Activated T-helper 1 cell treated with Interleukin-2 at 50 U/mL for 16 hours (primary cell): Measurements from ENCODE around the gene S100A7.
"Not testable (repeated sequence)": the region's sequence is repeated elsewhere in the genome, so short reads cannot be mapped to it uniquely, and the experiment has no call there.

Experiments used
- DNase-seq: peaks from one replicate; pipeline ENCODE4 v3.0.0-alpha.2; 2020; ENCODE audit warnings: low read depth

The S100A7 gene

DNA sequence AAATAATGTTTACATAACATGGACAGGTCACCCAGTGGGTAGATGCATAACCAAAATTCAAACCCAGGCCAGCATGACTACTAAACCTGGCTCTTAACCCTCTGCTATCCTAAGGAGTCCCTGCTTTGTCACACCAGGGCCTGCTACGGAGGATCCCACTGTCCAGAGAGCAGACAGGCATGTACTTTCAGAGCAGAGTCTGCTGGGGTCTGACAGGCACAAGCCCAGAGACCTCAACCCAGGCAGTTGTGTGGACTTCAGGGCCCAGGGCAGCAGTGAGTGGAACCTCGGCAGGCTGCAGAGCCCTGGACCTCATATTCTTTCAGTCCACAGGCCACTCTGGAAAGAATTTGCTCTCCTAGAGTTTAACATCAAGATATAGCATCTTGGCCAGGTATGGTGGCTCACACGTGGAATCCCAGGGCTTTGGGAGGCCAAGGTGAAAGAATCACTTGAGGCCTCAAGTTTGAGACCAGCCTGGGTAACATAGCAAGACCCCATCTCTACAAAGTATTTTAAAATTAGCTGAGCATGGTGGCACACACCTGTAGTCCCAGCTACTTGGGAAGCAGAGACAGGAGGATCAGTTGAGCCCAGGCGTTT lies 16.1 kb upstream of the S100A7 start:
- no peak for DNase-seq

DNA sequence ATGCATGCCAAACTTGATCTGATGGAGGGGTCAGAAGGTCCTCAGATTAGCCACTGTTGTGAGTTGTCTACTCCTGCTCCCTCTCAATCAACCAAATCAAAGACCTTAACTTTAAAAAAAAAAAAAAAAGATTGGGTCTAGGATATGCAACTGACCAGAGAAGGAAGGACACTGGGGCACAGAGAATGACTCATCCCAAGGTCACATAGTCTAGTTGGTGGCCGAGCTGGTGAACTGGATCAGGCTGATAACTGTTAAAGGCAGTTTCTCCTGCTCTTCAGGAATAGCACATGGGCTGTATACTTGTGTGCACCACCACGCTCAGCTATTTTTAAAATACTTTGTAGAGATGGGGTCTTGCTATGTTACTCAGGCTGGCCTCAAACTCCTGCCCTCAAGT lies 14.8 kb upstream of the S100A7 start:
- no peak for DNase-seq

DNA sequence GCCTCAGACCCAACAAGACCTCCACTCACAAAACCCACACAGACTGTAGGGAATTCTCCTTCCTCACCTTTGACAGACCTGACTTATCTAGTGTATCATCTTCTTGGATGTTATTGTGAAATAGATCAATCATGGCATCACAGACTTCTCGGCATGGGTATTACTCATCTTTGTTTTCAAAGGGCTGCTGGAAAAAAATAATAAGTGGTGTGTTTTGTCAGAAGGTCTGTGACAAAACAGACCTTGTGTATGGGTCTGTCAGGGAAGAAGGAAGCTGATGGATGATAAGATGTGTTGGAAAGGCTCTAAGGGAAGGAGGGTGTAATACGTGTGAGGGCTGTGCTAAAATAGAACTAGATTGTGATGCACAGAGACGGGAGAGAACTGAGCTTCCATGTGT lies 13.9 kb upstream of the S100A7 start:
- no peak for DNase-seq

DNA sequence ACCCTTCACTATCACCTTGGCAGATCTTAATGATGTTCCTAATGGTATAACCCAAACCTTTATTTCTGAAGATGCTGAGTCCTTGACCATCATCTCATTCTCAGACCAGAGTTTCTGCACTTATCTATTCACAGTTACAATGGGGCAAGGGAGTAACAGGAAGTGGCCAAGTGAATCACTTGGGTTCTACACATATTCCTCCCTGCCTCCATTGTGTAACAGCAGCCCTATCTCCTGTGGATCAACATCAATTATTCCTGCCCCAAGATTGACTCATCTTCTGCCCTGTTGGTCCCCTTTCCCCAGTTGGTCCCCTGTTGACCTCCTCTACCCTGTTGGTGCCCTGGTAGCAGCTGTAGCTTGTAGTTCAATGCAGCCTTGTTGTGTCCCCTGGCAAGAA lies 10.3 kb upstream of the S100A7 start:
- DNase-seq: no peak

DNA sequence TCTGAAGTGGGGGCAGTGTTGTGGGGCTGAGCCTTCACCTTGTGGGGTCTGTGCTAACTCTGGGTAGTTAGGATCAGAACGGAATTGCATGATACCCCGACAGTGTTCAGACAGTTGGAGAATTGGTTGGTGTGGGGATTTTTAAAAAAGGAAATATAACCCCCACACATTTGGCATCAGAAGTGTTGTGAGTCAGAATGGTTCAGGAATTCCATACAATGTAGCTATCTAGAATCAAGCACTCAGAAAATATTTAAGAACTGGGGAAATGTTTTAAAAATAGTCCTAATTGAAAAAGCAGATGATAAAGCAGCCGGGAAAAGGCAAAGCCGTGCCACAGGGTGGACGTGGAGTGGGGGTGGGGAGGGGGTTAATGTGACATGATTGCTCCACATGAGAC lies 6.5 kb upstream of the S100A7 start:
- no peak for DNase-seq

DNA sequence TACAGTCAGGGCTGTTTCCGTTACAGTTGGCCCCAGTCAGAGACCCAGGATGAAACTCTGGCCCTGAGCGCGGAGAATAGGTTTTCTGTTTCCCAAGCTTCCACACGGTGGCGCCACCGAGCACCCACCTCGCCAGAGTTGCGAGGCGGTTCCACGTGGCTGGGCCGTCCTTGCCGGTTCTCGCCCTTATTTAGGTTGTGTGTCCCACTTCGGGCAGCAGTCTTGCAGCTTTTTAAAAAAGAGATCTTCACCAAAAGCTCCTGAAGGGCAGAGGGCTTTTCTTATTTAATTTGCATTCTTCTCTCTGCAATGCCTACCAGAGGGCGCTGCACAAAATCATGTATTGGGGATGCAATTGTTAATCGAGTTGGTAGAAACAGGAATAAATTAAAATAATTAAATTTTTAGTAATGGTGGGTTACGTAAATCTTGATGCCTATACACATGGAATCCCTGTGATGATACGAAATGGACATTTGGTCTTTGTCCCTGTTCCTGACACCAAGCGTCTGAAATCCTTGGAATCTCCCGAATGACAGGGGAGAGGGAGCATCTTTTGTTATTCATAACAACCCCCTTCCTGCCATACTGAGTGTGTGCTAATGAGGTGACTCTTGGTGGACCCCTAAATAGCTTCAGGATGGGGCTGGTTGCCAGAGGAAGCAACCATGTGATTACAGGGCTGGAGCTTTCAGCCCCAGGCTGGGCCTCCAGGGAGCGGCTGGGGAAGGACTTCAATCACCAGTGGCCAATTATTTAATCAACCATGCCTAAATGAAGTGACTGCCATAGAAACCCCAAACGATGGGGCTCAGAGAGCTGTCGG lies 5.6 kb upstream of the S100A7 start:
- peak; percentile 35 for DNase-seq

GRCh38 chr1:153462741-153463140 lies 2.3 kb upstream of the S100A7 start:
- not testable (repeated sequence) for DNase-seq

- DNase-seq: no peak
Observed at GRCh38 chr1:153459655-153460054, 796 bp downstream of the S100A7 start.

DNA sequence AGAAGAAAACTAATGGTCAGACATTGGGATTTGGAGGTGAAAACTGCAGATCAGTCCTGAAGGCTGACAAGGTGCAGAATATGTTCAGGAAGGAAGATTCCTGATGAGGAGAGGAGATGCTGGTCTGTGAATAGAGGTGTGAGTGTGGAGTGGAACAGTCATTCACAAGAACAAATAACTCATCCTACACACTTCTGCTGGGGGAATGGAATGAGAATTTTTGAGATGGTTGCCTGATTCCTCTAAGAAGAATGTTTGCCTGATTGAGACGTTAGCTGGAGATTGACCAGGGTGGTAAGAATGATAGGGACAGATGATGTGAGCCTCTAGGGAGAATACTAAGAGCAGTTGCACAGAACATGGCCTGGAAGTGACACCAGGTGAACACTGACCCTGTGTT lies 4.1 kb downstream of the S100A7 start:
- DNase-seq: no peak

GRCh38 chr1:153448851-153449250 lies 11.6 kb downstream of the S100A7 start:
- not testable (repeated sequence) for DNase-seq

- DNase-seq: no peak
Observed at GRCh38 chr1:153447498-153448170, 12.8 kb downstream of the S100A7 start.

DNA sequence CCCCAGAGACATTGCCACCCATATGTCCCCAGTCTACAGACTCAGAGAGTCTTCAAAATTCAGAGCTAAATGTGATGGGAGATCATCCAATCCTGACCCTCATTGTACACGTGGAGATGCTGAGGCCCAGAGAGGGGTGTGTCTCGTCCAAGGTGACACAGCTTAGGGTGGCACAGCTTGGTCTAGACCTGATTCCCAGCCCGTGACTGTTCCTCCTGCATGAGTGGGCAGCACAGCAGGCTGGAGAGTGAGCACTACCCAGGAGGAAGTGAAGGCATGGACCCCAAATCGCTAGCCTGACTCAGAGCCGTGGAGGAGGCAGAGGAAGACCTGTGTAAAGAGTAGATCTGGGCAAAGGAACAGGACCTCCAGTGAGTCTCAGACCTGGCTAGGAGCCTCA lies 16.4 kb downstream of the S100A7 start:
- DNase-seq: no peak

DNA sequence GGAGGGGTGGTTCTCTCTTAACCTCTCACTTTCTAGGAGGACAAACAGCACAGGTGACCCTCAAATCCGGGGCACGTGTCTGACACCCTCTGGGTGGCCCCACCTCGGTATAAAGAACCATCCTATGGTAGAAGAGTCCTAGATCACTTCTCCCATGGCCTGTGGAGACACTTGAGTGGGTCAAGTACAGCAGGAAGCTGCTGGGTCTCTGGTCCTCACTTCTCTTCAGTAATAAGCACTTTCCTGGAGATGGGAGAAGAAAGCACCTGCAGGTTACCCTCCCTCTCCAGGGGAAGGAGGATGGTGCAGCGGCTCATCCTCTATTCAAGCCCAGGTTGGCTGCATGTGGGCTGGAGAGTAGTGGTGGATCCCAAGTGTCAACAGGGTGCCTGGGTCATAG lies 17.0 kb downstream of the S100A7 start:
- no peak for DNase-seq

DNA sequence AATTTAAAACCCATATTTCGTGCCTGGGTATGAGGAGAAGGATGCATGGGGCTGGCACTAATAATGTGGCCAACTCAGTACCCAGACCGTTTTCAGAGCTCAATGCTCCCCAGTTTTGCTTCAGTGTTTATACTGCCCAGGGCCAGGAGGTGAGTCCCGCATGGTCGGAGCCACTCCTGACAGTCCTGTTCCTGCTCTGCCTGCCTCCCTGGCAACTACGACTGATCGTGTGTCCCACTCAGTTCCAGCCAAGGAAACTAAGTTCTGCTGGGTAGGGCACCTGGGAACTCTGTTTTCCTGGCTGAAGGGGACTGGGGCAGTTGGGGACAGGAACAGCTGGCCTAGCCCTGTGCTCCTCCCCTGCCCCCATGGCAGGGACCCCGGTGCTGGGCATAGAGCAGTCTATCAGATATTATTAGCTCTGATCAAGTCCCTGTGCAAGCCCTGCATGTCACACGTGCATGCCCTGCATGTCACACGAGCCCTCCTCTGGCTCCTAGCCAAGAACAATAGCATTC lies 19.2 kb downstream of the S100A7 start:
- DNase-seq: no peak

- no peak for DNase-seq
Observed at GRCh38 chr1:153439273-153439672, 21.2 kb downstream of the S100A7 start.

DNA sequence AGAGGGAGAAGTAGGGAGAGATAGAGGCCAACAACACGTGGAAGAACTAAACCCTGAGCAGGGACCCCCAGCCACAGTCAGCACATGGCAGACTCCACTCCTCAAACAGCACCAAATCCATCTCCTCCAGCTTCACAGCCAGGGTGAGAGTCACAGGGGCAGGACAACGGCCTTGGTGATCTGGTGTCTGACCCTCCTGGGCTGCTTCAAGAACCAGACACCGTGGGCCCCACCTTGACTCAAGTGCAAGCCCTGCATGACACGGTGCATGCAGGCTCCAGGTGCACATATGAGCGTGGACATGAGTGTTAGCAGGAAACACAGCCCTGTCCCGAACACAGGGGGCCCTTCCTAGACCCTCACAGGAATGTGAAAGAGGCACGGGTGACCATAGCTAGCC lies 21.9 kb downstream of the S100A7 start:
- DNase-seq: no peak

- no peak for DNase-seq
Observed at GRCh38 chr1:153437236-153437635, 23.2 kb downstream of the S100A7 start.

DNA sequence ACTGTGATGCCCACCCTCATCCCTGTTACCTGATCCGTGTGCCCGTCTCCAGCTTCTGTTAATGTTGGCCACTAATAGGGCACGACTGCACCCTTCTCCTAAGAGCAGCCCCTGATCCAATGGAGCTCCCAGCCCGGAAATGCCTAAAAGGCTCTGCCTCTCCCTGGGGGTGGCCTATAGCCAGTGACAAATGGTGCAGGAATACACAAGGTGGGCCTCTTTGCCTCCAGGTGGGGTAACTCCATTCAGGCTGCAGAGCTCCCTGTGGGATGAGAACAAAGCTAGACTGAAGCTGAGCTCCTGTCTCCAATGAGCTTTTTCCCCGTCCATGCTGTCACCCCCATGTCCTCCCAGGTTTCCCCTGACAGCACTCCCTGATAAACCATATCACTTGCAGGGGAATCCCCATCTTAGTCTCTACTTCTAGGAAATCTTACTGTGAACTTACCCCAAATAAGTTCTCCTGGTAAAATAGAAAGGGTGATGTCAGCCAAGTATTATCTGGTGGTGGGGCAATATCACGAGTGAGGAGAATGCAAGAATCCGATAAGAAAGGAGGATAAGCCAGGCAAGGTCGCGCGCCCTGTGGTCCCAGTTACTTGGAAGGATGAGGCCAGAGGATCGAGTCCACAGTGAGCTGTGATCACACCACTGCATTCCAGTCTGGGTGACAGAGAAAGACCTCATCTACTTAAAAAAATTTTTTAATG lies 25.6 kb downstream of the S100A7 start:
- DNase-seq: no peak

GRCh38 chr1:153432874-153433681 lies 27.4 kb downstream of the S100A7 start:
- DNase-seq: no peak

- DNase-seq: no peak
Observed at GRCh38 chr1:153431928-153432327, 28.5 kb downstream of the S100A7 start.

DNA sequence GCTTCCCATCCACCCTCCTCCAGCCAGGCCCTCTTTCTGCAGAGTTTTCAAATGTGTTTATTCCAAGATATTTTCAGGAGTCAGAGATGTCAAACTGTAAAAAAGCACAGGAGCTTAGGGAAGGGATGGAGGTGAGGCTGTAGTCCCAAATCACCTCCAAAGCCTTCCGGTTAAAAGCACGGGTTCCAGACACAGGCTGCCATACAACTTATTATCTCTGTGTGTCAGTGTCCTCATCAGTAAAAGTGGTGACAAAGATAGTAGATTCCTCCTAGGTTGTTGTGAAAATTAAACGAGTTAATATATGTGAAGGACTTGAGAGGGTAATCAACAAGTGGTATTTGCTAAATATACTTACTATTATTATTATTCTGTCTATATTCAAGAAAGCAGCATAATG lies 29.0 kb downstream of the S100A7 start:
- no peak for DNase-seq

- DNase-seq: no peak
Observed at GRCh38 chr1:153431002-153431401, 29.4 kb downstream of the S100A7 start.
